Gastroesophageal sphincter (tissue), 4 donors: Measurements from ENCODE around the gene NKAIN4. TPM values are rescaled to one million over a fixed set of nuclear protein-coding genes. Genes with fewer than 3 reads are reported as not detected.

Experiments
- ATAC-seq: fragments of 150-250 bp; one replicate; pipeline ENCODE4 v1.9.1; 2016; ENCODE audit warnings: mild to moderate bottlenecking, moderate library complexity
- H3K27ac ChIP-seq, 4 donors: fragments of 200-600 bp; sonication (generic) in 3 of 4; 1 replicate in 3 of 4; 2 replicates in 1 of 4; pipeline ENCODE4 v1.5.1; 2016 to 2019
- H3K27me3 ChIP-seq: fragments of 200-600 bp; sonication (generic); one replicate; pipeline ENCODE4 v1.5.1; 2019
- H3K36me3 ChIP-seq, 2 donors: fragments of 200-600 bp; sonication (generic); one replicate each; pipeline ENCODE4 v1.5.1; 2019; ENCODE audit warnings: control low read depth in 1 of 2
- H3K4me1 ChIP-seq, 3 donors: fragments of 200-600 bp; sonication (generic); 1 replicate in 2 of 3; 2 replicates in 1 of 3; pipeline ENCODE4 v1.5.1; 2016 to 2019; ENCODE audit warnings: control low read depth in 2 of 3
- H3K4me3 ChIP-seq, 2 donors: fragments of 200-600 bp; sonication (generic); one replicate each; pipeline ENCODE4 v1.5.1; 2019; ENCODE audit warnings: mild to moderate bottlenecking in 1 of 2, moderate library complexity in 1 of 2
- H3K9me3 ChIP-seq, 3 donors: fragments of 200-600 bp; sonication (generic); one replicate each; pipeline ENCODE4 v1.5.1; 2017 to 2019; ENCODE audit warnings: control low read depth in 2 of 3
- CTCF ChIP-seq, 4 experiments: fragments of 200-600 bp in 2 of 4; fragments of 450-650 bp in 2 of 4; sonication (generic) in 1 of 4; IDR thresholded peaks; one replicate each; pipeline ENCODE4 v1.5.1; 2017 to 2019; ENCODE audit warnings: antibody characterized with exemption in 4 of 4, mild to moderate bottlenecking in 2 of 4, moderate library complexity in 2 of 4
- EP300 ChIP-seq: sonication (generic); formaldehyde crosslinking; IDR thresholded peaks from one replicate; pipeline ENCODE4 v1.6.1; 2017; ENCODE audit warnings: antibody characterized with exemption, mild to moderate bottlenecking
- POLR2A ChIP-seq, 2 donors: fragments of 450-650 bp; IDR thresholded peaks; one replicate each; pipeline ENCODE4 v1.6.1; 2017; ENCODE audit warnings: antibody characterized with exemption in 2 of 2, mild to moderate bottlenecking in 2 of 2, moderate library complexity in 1 of 2
- POLR2AphosphoS5 ChIP-seq: sonication (generic); formaldehyde crosslinking; IDR thresholded peaks from one replicate; pipeline ENCODE4 v1.6.1; 2017; ENCODE audit warnings: antibody characterized with exemption
- WGBS, 2 donors: methylation state at CpG; one replicate each; pipeline ENCODE4 v1.1.5; 2018; ENCODE audit warnings: low coverage in 1 of 2; 5-methylcytosine and 5-hydroxymethylcytosine counted together
- total RNA-seq, 4 donors: library from RNA; depleted of rRNA; stranded (reverse); fragments of >200 nt; gene quantifications; one replicate each; pipeline ENCODE4 v1.1.0, GENCODE V29; 2016

NKAIN4 gene
- total RNA-seq, 4 donors from 2014 or later, result 2.3 TPM; not detected in 3

- Histone ChIP-seq H3K9me3 (no peaks in the 10 kb centered on the region), H3K27ac (no peak overlapping the region), H3K27me3 (peaks cover 88% of the 10 kb centered on the region), H3K4me3 (no peak overlapping the region), H3K36me3 (no peaks in the 10 kb centered on the region), H3K4me1 (peaks cover 0 to 10% (median 0%) of the 10 kb centered on the region in 3 donors)
- no CpG with 5 or more reads among the region's 20 CpGs for WGBS, 2 donors
- TF ChIP-seq POLR2A (IDR thresholded peaks at IDR 0.05) (no peak), EP300 (no peak), CTCF (IDR thresholded peaks at IDR 0.05) (no peak), POLR2AphosphoS5 (no peak)
- no peak for ATAC-seq
Measured at GRCh38 chr20:63234693-63235398, 19.4 kb downstream of the NKAIN4 start.

GRCh38 chr20:63233924-63234323, 20.3 kb downstream of the NKAIN4 start:
- 80% methylated on average over 1 to 3 of the region's 17 CpGs for WGBS, 2 donors
- Histone ChIP-seq H3K4me3 (no peak overlapping the region), H3K4me1 (peaks cover 0 to 10% (median 0%) of the 10 kb centered on the region in 3 donors), H3K9me3 (no peaks in the 10 kb centered on the region), H3K27ac (no peak overlapping the region), H3K27me3 (peaks cover 86% of the 10 kb centered on the region), H3K36me3 (no peaks in the 10 kb centered on the region)
- TF ChIP-seq EP300 (no peak), POLR2A (IDR thresholded peaks at IDR 0.05) (no peak)
- ATAC-seq, result no peak

DNA sequence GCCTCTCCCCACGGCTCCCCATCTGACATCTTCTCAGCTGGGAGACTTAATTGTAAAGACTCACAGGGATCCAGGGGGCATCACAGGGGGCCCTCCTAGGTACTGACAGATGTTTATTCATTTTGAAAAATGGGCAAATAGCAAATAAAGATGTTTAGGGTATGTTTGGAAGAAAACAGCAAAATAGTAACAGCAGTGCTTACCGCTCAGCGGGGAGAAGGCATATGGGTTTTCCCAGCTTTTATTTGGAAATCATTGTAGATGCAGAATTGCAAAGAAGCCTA, 21.3 kb downstream of the NKAIN4 start:
- 87 to 93% methylated on average over 2 of the region's 3 CpGs for WGBS, 2 donors
- H3K27me3 ChIP-seq, result peaks cover 88% of the 10 kb centered on the region
- TF ChIP-seq EP300 (no peak), POLR2AphosphoS5 (no peak), CTCF (IDR thresholded peaks at IDR 0.05) (no peak), POLR2A (IDR thresholded peaks at IDR 0.05) (no peak)
- H3K36me3 ChIP-seq, result no peaks in the 10 kb centered on the region
- no peak overlapping the region for H3K4me3 ChIP-seq
- no peak overlapping the region for H3K27ac ChIP-seq
- H3K4me1 ChIP-seq, result peaks cover 0 to 10% (median 0%) of the 10 kb centered on the region in 3 donors
- no peaks in the 10 kb centered on the region for H3K9me3 ChIP-seq
- ATAC-seq, result no peak

DNA sequence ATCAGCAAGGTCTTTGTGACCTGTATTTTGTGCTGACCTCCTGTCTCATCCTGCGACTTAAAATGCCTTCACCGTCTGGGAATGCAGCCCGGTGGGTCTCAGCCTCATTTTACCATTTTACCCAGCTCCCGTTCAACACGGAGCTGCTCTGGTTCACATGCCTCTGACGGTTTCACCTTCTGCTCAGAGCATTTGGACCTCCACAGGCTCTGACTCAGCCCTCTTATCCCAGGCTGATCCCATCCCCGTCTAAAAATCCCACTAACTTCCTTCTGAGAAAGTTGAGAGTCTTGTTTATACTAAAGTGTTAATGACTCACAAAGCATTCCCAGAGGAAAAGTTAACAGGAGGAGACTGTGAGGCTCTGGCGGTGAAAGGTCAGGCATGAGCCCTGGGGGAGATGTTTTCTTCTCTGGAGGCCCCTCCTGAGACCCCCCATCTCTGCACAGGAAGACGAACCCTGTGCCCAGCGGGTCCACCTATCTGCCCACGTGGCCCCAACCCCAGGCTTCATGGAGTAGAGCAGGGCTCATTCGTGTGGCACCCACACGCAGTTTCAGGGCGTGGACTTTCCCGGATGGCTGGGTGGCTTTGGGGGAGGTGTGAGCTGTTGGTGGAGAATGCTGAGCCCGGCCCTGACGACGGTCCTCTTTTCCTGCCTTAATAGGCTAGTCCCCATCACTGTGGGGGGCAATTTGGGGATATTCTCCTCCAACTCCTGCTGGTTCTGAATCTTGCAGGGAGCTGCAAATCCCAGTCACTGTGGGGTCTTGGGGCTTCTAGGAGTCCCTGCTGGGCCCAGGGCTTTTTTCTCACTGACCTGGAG, 21.8 kb downstream of the NKAIN4 start:
- WGBS, 2 donors, result 42 to 57% methylated on average over 4 to 6 of the region's 18 CpGs
- Histone ChIP-seq H3K27ac (no peak overlapping the region), H3K9me3 (no peaks in the 10 kb centered on the region), H3K36me3 (no peaks in the 10 kb centered on the region), H3K4me1 (peaks cover 0 to 10% (median 0%) of the 10 kb centered on the region in 3 donors), H3K27me3 (peaks cover 83% of the 10 kb centered on the region), H3K4me3 (no peak overlapping the region)
- TF ChIP-seq POLR2A (IDR thresholded peaks at IDR 0.05) (no peak), POLR2AphosphoS5 (no peak)
- ATAC-seq, result no peak

GRCh38 chr20:63230800-63231268, 23.4 kb downstream of the NKAIN4 start:
- WGBS, 2 donors, result 0% methylated on average over 7 of the region's 17 CpGs; no CpG with 5 or more reads in 1 of the 2 donors
- Histone ChIP-seq H3K27ac (no peak overlapping the region), H3K36me3 (no peaks in the 10 kb centered on the region), H3K27me3 (peaks cover 67% of the 10 kb centered on the region), H3K9me3 (no peaks in the 10 kb centered on the region), H3K4me1 (peaks cover 0 to 10% (median 0%) of the 10 kb centered on the region in 3 donors), H3K4me3 (no peak overlapping the region)
- TF ChIP-seq CTCF (IDR thresholded peaks at IDR 0.05) (peak in 3 of 4 experiments; percentile 55 to 71 (median 64)), POLR2AphosphoS5 (no peak)
- peak; percentile 76 for ATAC-seq
